ENCODE measurements around the gene TDO2. TPM values are rescaled to one million over a fixed set of nuclear protein-coding genes. Genes with fewer than 3 reads are reported as not detected.

TDO2 gene
- total RNA-seq, 4 donors from 2014 or later: 3.7 TPM; not detected in 3

DNA sequence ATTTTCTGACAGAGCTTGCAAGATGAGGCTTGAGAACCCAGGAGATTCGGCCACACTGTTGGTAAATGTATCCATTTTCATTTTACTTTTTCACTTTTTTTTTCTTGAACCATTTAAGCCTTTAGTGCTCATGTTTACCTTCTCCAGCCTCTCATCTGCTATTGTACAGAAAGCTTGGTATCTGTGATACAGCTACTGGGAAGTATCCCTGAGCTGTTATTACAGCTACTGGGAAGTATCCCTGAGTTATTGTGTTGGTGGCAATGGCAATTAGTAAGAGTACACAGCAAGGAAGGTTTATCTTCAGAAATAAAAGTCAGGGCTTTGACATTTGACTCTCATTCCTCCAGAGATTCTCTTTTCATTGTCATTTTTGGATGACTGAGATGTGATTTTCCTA, 38.3 kb downstream of the TDO2 start:
- Histone ChIP-seq H3K4me3 (no peak overlapping the region), H3K4me1 (no peaks in the 10 kb centered on the region), H3K27me3 (no peaks in the 10 kb centered on the region), H3K27ac (no peak overlapping the region), H3K9me3 (no peaks in the 10 kb centered on the region), H3K36me3 (no peaks in the 10 kb centered on the region)
- TF ChIP-seq, protein P1, sequence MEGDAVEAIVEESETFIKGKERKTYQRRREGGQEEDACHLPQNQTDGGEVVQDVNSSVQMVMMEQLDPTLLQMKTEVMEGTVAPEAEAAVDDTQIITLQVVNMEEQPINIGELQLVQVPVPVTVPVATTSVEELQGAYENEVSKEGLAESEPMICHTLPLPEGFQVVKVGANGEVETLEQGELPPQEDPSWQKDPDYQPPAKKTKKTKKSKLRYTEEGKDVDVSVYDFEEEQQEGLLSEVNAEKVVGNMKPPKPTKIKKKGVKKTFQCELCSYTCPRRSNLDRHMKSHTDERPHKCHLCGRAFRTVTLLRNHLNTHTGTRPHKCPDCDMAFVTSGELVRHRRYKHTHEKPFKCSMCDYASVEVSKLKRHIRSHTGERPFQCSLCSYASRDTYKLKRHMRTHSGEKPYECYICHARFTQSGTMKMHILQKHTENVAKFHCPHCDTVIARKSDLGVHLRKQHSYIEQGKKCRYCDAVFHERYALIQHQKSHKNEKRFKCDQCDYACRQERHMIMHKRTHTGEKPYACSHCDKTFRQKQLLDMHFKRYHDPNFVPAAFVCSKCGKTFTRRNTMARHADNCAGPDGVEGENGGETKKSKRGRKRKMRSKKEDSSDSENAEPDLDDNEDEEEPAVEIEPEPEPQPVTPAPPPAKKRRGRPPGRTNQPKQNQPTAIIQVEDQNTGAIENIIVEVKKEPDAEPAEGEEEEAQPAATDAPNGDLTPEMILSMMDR (IDR thresholded peaks at IDR 0.05): no peak
- TF ChIP-seq POLR2A (IDR thresholded peaks at IDR 0.05): no peak
- DNase-seq: no peak
- intact Hi-C loops (cut with DNase I; ENCODE audit: low total_unique reads): no loop called here

DNA sequence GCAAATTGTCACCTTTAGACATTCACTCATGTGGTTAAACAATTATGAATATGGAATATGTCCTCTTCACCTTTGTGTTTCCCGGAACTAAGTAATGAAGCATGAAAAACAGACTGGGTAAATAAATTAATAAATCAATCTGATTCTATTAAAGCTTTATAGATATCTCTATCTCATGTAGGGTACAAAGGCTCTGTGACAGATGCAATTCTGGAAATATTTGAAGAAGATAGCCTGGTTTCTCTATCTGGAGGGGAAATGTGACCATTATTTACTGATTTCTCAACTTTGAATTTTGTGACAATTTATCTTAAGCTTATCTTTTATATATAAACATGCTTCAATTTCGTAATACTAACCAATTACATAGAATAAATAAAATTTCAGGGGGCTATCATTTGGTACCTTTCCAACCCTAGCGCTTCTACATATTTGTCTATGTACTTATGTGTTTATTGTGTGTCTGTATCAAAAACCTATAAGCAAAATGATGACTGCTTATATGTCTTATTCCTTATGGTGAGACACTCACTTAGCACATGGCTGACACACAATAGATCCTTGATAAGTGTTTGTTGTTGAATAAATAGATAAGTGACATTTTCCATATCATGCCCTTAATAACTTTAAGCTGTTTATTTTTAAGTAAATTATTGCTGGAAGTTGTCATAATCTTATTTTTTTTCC, 40.3 kb downstream of the TDO2 start:
- Histone ChIP-seq H3K27ac (no peak overlapping the region), H3K27me3 (no peaks in the 10 kb centered on the region), H3K4me3 (no peak overlapping the region), H3K9me3 (no peaks in the 10 kb centered on the region), H3K4me1 (no peaks in the 10 kb centered on the region), H3K36me3 (no peaks in the 10 kb centered on the region)
- DNase-seq: no peak
- no peak for TF ChIP-seq POLR2A (IDR thresholded peaks at IDR 0.05)
- TF ChIP-seq, protein P1 (IDR thresholded peaks at IDR 0.05): no peak
- intact Hi-C loops (cut with DNase I; ENCODE audit: low total_unique reads): no loop called here

DNA sequence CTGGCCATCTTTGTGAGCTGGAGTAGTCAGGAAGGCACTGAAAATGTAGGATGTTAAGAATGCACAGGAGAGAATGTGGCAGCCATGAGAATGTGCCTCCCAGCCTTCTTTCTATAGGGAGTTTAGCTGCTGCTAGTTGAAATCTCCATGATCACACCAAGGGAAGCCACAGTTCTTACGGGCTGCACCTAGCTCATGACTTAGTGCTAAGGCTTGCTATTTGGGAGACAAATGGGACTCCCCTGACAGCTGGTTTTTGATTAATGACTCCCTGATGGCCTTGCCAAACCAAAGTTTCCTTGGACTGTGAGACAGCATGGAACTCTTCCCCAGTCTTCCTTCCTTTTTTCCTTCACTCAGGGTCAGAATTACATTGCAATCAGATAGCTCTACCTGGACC, 41.0 kb downstream of the TDO2 start:
- no peaks in the 10 kb centered on the region for H3K4me1 ChIP-seq
- no peak overlapping the region for H3K4me3 ChIP-seq
- no peak for DNase-seq
- no peaks in the 10 kb centered on the region for H3K9me3 ChIP-seq
- TF ChIP-seq, protein P1 (IDR thresholded peaks at IDR 0.05): no peak
- no peak for TF ChIP-seq POLR2A (IDR thresholded peaks at IDR 0.05)
- intact Hi-C loops (cut with DNase I; ENCODE audit: low total_unique reads): no loop called here
- no peak overlapping the region for H3K27ac ChIP-seq
- H3K36me3 ChIP-seq: no peaks in the 10 kb centered on the region
- no peaks in the 10 kb centered on the region for H3K27me3 ChIP-seq

GRCh38 chr4:155946486-155946885, 43.0 kb downstream of the TDO2 start:
- H3K27me3 ChIP-seq: no peaks in the 10 kb centered on the region
- no peak for DNase-seq
- intact Hi-C loops (cut with DNase I; ENCODE audit: low total_unique reads): no loop called here
- no peak overlapping the region for H3K4me3 ChIP-seq
- no peaks in the 10 kb centered on the region for H3K4me1 ChIP-seq
- no peak overlapping the region for H3K27ac ChIP-seq
- H3K36me3 ChIP-seq: no peaks in the 10 kb centered on the region
- no peaks in the 10 kb centered on the region for H3K9me3 ChIP-seq
- no peak for TF ChIP-seq POLR2A (IDR thresholded peaks at IDR 0.05)
- TF ChIP-seq, protein P1 (IDR thresholded peaks at IDR 0.05): no peak

DNA sequence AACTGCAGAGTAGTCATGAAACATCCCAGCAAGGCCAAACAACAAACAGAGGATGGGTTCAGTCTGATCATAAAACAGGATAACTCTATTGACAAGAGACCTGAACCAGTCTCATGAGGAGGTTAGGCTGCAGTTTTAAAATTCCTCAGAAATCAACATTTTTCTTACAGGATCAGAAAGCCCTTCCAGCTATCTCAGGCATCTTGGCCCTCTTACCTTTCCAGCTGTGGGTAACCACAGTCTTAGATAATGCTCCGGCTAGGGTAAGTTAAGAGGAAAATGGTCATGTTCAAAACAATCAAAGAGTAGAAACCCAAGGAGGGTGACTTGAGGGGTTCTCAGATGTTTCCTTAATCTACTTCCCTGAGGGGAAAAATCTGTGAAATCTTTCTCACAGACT, 45.0 kb downstream of the TDO2 start:
- Histone ChIP-seq H3K36me3 (no peaks in the 10 kb centered on the region), H3K27ac (no peak overlapping the region), H3K9me3 (no peaks in the 10 kb centered on the region), H3K4me1 (no peaks in the 10 kb centered on the region), H3K4me3 (no peak overlapping the region), H3K27me3 (no peaks in the 10 kb centered on the region)
- DNase-seq: no peak
- no peak for TF ChIP-seq POLR2A (IDR thresholded peaks at IDR 0.05)
- TF ChIP-seq, protein P1 (IDR thresholded peaks at IDR 0.05): no peak
- intact Hi-C loops (cut with DNase I; ENCODE audit: low total_unique reads): no loop called here
